Hepatocyte (in vitro differentiated cells): ENCODE measurements around the gene OR5B3.

Experiments used
- EZH2phosphoT487 ChIP-seq: fragments of 200-600 bp; sonication (generic); IDR thresholded peaks from one replicate; pipeline ENCODE4 v1.6.1; 2018; ENCODE audit warnings: antibody characterized with exemption, mild to moderate bottlenecking, low read depth, moderate library complexity; ENCODE audit not compliant: unreplicated experiment, severe bottlenecking
- TF ChIP-seq, protein P1 (sequence below): fragments of 200-600 bp; sonication (generic); IDR thresholded peaks from 2 replicates; pipeline ENCODE4 v1.5.1; 2016; ENCODE audit warnings: antibody characterized with exemption, mild to moderate bottlenecking; ENCODE audit not compliant: poor library complexity

DNA sequence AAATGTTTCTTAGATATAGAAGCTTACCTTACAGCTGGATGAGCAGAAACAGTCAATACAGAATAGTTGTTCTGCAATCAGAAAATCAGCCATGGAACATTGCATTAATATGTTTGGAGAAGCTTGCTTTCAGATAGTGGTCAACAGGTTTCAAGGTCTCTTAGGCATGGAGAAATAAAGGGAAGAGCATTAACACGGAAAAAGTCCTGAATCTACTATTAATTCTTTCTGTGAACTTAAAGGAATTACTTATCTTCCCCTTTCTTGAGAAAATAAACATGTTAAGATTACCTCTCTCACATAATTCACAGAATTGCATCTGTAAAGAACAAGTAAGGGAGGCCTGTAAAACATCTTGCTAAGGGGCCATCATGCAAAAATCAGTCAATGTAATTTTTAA lies at the start of gene OR5B3:
- TF ChIP-seq, protein P1, sequence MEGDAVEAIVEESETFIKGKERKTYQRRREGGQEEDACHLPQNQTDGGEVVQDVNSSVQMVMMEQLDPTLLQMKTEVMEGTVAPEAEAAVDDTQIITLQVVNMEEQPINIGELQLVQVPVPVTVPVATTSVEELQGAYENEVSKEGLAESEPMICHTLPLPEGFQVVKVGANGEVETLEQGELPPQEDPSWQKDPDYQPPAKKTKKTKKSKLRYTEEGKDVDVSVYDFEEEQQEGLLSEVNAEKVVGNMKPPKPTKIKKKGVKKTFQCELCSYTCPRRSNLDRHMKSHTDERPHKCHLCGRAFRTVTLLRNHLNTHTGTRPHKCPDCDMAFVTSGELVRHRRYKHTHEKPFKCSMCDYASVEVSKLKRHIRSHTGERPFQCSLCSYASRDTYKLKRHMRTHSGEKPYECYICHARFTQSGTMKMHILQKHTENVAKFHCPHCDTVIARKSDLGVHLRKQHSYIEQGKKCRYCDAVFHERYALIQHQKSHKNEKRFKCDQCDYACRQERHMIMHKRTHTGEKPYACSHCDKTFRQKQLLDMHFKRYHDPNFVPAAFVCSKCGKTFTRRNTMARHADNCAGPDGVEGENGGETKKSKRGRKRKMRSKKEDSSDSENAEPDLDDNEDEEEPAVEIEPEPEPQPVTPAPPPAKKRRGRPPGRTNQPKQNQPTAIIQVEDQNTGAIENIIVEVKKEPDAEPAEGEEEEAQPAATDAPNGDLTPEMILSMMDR, result no peak
- TF ChIP-seq EZH2phosphoT487, result no peak
